A549 (cell line): ENCODE measurements around the gene RNF32. TPM values are rescaled to one million over a fixed set of nuclear protein-coding genes. Genes with fewer than 3 reads are reported as not detected.

ENCODE experiments used
- ATAC-seq, 2 experiments: fragments of 200-7000 bp in 1 of 2; fragments of >200 bp in 1 of 2; cut with Nextera tagmentation in 1 of 2; cut with Tn5 transposase in 1 of 2; 3 replicates each; pipeline versions ENCODE4 v1.8.0 to v1.9.1; 2018 to 2020; ENCODE audit warnings: mild to moderate bottlenecking in 1 of 2, moderate library complexity in 1 of 2
- CTCF ChIA-PET: fragments of 300-600 bp; sonication (Branson Sonifier 250); formaldehyde crosslinking; extraction: SDS; loops from one replicate; lab custom pipeline; 2021; ENCODE audit warnings: antibody characterized with exemption, inconsistent platforms; lab: Yijun Ruan, JAX
- POLR2A ChIA-PET: fragments of 350-600 bp; formaldehyde crosslinking; extraction: SDS; loops from one replicate; lab custom pipeline; 2021; ENCODE audit warnings: antibody characterized with exemption, inconsistent platforms; lab: Yijun Ruan, JAX
- DNase-seq, 2 experiments: peaks; one replicate each; pipeline versions ENCODE4 v3.0.0 to v3.0.0-alpha.2; 2011 to 2016; ENCODE audit warnings: low read depth in 1 of 2, low spot score in 1 of 2
- FAIRE-seq: peaks from 2 replicates; lab custom pipeline; 2011; peaks lifted over from hg19 to GRCh38; lab: Jason Lieb, UNC
- H3K27ac ChIP-seq, 2 experiments: fragments of >200 bp; sonication (Bioruptor Twin); formaldehyde crosslinking; 3 replicates each; pipeline ENCODE4 v1.5.1; 2016 to 2017
- H3K4me1 ChIP-seq: fragments of >200 bp; sonication (Bioruptor Twin); formaldehyde crosslinking; 3 replicates; pipeline ENCODE4 v1.6.1; 2016
- H3K4me2 ChIP-seq: fragments of >200 bp; sonication (Bioruptor Twin); formaldehyde crosslinking; 3 replicates; pipeline ENCODE4 v1.6.1; 2016
- H3K4me3 ChIP-seq: fragments of >200 bp; sonication (Bioruptor Twin); formaldehyde crosslinking; 3 replicates; pipeline ENCODE4 v1.5.1; 2016
- H3K9me3 ChIP-seq: fragments of >200 bp; sonication (Bioruptor Twin); formaldehyde crosslinking; 3 replicates; pipeline ENCODE4 v1.6.1; 2016
- ATOH8 ChIP-seq: fragments of 250-450 bp; sonication (Bioruptor Pico); IDR thresholded peaks from 2 replicates; pipeline ENCODE4 v1.5.0; 2020; ENCODE audit warnings: low read depth, mild to moderate bottlenecking, moderate library complexity
- BHLHE40 ChIP-seq: IDR thresholded peaks from 2 replicates; pipeline ENCODE4 v1.6.1; 2012; ENCODE audit warnings: low read depth, low read length, inconsistent platforms
- CBX2 ChIP-seq: fragments of 200-600 bp; sonication (generic); IDR thresholded peaks from 2 replicates; pipeline ENCODE4 v1.6.1; 2016; ENCODE audit warnings: low read depth, mild to moderate bottlenecking, borderline replicate concordance
- CEBPB ChIP-seq, 2 experiments: fragments of >200 bp in 1 of 2; sonication (Bioruptor Twin) in 1 of 2; formaldehyde crosslinking in 1 of 2; IDR thresholded peaks; 2 replicates each; pipeline ENCODE4 v1.6.1; 2012 to 2016
- CHD2 ChIP-seq: fragments of 150-350 bp; IDR thresholded peaks from 2 replicates; pipeline ENCODE4 v1.6.1; 2014; ENCODE audit warnings: low read length; ENCODE audit not compliant: partially characterized antibody
- EHMT2 ChIP-seq: fragments of 200-600 bp; sonication (generic); IDR thresholded peaks from 2 replicates; pipeline ENCODE4 v1.6.1; 2016; ENCODE audit warnings: antibody characterized with exemption, low read depth, mild to moderate bottlenecking, moderate library complexity
- ESRRA ChIP-seq: fragments of 150-350 bp; IDR thresholded peaks from 2 replicates; pipeline ENCODE4 v1.6.1; 2014; ENCODE audit warnings: mild to moderate bottlenecking, low read length, borderline replicate concordance
- HDAC2 ChIP-seq: fragments of 200-600 bp; sonication (generic); IDR thresholded peaks from 2 replicates; pipeline ENCODE4 v1.6.1; 2016
- HOXB5 ChIP-seq: fragments of 250-450 bp; sonication (Bioruptor Pico); IDR thresholded peaks from 2 replicates; pipeline ENCODE4 v1.5.0; 2020; ENCODE audit warnings: mild to moderate bottlenecking, moderate library complexity
- JUNB ChIP-seq: fragments of >200 bp; sonication (Bioruptor Twin); formaldehyde crosslinking; IDR thresholded peaks from 2 replicates; pipeline ENCODE4 v1.6.1; 2016
- MAFK ChIP-seq: fragments of 450-650 bp; IDR thresholded peaks from 2 replicates; pipeline ENCODE4 v1.6.1; 2014; ENCODE audit not compliant: partially characterized antibody
- MAZ ChIP-seq: fragments of 150-350 bp; IDR thresholded peaks from 2 replicates; pipeline ENCODE4 v1.6.1; 2014; ENCODE audit warnings: antibody characterized with exemption, low read depth, low read length, borderline replicate concordance
- MYC ChIP-seq: IDR thresholded peaks from 2 replicates; pipeline ENCODE4 v1.6.1; 2012; ENCODE audit warnings: mild to moderate bottlenecking, inconsistent platforms, low read length, improper control_type of control experiment, borderline replicate concordance
- NPAS2 ChIP-seq: fragments of 250-450 bp; sonication (Bioruptor Pico); IDR thresholded peaks from 2 replicates; pipeline ENCODE4 v1.8.0; 2022; ENCODE audit warnings: mild to moderate bottlenecking, moderate library complexity, borderline replicate concordance
- NR3C1 ChIP-seq: fragments of >200 bp; sonication (Bioruptor Twin); formaldehyde crosslinking; IDR thresholded peaks from 3 replicates; pipeline ENCODE4 v1.6.1; 2017
- RAD21 ChIP-seq, 2 experiments: fragments of >200 bp in 1 of 2; sonication (Bioruptor Twin) in 1 of 2; formaldehyde crosslinking in 1 of 2; IDR thresholded peaks in 1 of 2; conservative IDR thresholded peaks in 1 of 2; 2 replicates in 1 of 2; 3 replicates in 1 of 2; pipeline ENCODE4 v1.6.1; 2012 to 2018; ENCODE audit warnings: inconsistent platforms in 1 of 2
- RCOR1 ChIP-seq: fragments of 150-350 bp; IDR thresholded peaks from 2 replicates; pipeline ENCODE4 v1.6.1; 2014; ENCODE audit warnings: antibody characterized with exemption, low read length, low read depth
- SMC3 ChIP-seq: fragments of >200 bp; sonication (Bioruptor Twin); formaldehyde crosslinking; IDR thresholded peaks from 3 replicates; pipeline ENCODE4 v1.6.1; 2018; ENCODE audit warnings: inconsistent platforms
- SREBF2 ChIP-seq: fragments of 450-650 bp; IDR thresholded peaks from 2 replicates; pipeline ENCODE4 v1.6.1; 2014; ENCODE audit warnings: mild to moderate bottlenecking, moderate library complexity
- TP53 ChIP-seq: fragments of 250-450 bp; sonication (Bioruptor Pico); IDR thresholded peaks from 2 replicates; pipeline ENCODE4 v1.5.0; 2021; ENCODE audit warnings: mild to moderate bottlenecking, moderate library complexity
- ZFP36 ChIP-seq: fragments of 450-650 bp; IDR thresholded peaks from 2 replicates; pipeline ENCODE4 v1.6.1; 2014; ENCODE audit warnings: borderline replicate concordance; ENCODE audit not compliant: partially characterized antibody
- ZNF302 ChIP-seq: fragments of 250-450 bp; sonication (Bioruptor Pico); IDR thresholded peaks from 2 replicates; pipeline ENCODE4 v1.9.0; 2021; ENCODE audit warnings: inconsistent platforms, mild to moderate bottlenecking, moderate library complexity
- ZSCAN20 ChIP-seq: fragments of 250-450 bp; sonication (Bioruptor Pico); IDR thresholded peaks from 2 replicates; pipeline ENCODE4 v1.8.0; 2022; ENCODE audit warnings: mild to moderate bottlenecking, moderate library complexity
- WGBS: methylation state at CpG from one replicate; pipeline ENCODE4 v1.1.6; 2017; ENCODE audit errors: missing lambda C conversion rate; 5-methylcytosine and 5-hydroxymethylcytosine counted together
- polyA plus RNA-seq, 4 experiments: library from polyadenylated mRNA; depleted of rRNA in 3 of 4; stranded (reverse); fragments of >200 nt; fragmentation: RNase III in 1 of 4; extraction: RNeasy Plus Mini Kit Qiagen cat#74134 plus additional on column Dnase treatment in 1 of 4; gene quantifications; 2 replicates in 3 of 4; 3 replicates in 1 of 4; pipeline ENCODE4 v1.2.3, GENCODE V29; 2011 to 2017
- TF ChIP-seq, protein P1 (sequence below): IDR thresholded peaks from 2 replicates; pipeline ENCODE4 v1.6.1; 2012
- TF ChIP-seq, protein P2 (sequence below): fragments of >200 bp; sonication (Bioruptor Twin); formaldehyde crosslinking; IDR thresholded peaks from 2 replicates; pipeline ENCODE4 v1.6.1; 2016
- TF ChIP-seq, protein P3 (sequence below): fragments of >200 bp; sonication (Bioruptor Twin); formaldehyde crosslinking; IDR thresholded peaks from 3 replicates; pipeline ENCODE4 v1.5.1; 2016

The RNF32 gene
- polyA plus RNA-seq, 2 of the 4 experiments (the other 2 are of a cell fraction): 1.8 to 2.8 TPM

DNA sequence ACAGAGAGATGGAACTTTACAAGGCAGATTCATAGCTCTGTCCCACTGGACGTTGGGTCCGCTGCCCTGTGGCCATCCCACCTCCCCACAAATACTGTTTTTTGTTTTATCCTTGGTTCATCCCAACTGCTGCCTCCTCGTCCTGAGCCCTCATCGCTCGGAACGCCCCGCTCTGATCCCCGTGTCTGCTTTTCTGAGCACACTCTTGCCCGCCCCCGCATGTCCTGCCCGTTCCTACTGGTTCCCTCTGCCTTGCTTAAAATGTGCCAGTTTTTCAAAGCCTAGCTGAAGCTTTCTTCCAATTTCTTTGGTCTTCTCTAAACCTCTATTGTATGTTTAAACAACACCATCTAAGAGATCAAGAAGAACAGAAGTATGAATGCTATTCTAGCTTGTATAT, 19.4 kb downstream of the RNF32 start:
- 94% methylated on average over 11 of the region's 11 CpGs for WGBS
- POLR2A ChIA-PET: no interaction called here
- no peaks in the 10 kb centered on the region for H3K9me3 ChIP-seq
- no peaks in the 10 kb centered on the region for H3K4me1 ChIP-seq
- FAIRE-seq (no peak), ATAC-seq (no peak)
- H3K27ac ChIP-seq: no peak overlapping the region
- TF ChIP-seq CHD2: no peak
- TF ChIP-seq SMC3: no peak
- TF ChIP-seq HDAC2: no peak
- TF ChIP-seq, protein P1, sequence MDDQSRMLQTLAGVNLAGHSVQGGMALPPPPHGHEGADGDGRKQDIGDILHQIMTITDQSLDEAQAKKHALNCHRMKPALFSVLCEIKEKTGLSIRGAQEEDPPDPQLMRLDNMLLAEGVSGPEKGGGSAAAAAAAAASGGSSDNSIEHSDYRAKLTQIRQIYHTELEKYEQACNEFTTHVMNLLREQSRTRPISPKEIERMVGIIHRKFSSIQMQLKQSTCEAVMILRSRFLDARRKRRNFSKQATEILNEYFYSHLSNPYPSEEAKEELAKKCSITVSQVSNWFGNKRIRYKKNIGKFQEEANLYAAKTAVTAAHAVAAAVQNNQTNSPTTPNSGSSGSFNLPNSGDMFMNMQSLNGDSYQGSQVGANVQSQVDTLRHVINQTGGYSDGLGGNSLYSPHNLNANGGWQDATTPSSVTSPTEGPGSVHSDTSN: no peak
- no peak for TF ChIP-seq BHLHE40
- no peak for TF ChIP-seq JUNB
- TF ChIP-seq, protein P2, sequence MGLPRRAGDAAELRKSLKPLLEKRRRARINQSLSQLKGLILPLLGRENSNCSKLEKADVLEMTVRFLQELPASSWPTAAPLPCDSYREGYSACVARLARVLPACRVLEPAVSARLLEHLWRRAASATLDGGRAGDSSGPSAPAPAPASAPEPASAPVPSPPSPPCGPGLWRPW: no peak
- TF ChIP-seq RAD21 (conservative IDR thresholded peaks at IDR 0.05 in 1 of 2, IDR thresholded peaks at IDR 0.05 in 1 of 2): no peak
- TF ChIP-seq MYC: no peak
- no peak for TF ChIP-seq HOXB5 (CRISPR knock-in tag)
- TF ChIP-seq SREBF2: no peak
- no peak for TF ChIP-seq CEBPB (IDR thresholded peaks at IDR 0.05)
- TF ChIP-seq ZSCAN20 (CRISPR knock-in tag): no peak
- TF ChIP-seq, all 56 proteins: peak for 0
- Histone ChIP-seq H3K4me3 (no peak overlapping the region), H3K4me2 (no peak overlapping the region)
- no peak for DNase-seq
- CTCF ChIA-PET: interaction anchor here (1.1 kb wide), 1 partner anchor 22 kb away, joined by 3 read pairs; no protein-coding TSS in a partner anchor

DNA sequence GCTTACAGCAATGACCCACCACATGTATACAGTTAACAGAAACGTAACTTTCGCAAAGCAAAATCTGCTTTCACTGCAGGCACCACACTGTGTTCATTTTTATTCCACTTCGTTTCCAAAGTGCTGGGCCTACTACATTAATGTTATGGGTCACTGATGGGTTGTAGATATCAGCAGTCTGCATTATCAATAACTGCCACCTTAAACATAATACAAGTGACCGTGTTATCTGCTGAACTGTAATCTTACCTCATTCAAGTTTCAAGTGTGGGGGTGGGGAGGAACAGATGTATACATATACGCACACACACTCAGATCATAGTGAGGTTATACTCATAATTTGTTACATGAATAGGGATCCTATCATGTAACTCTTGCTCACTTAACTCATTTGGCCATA, 21.1 kb downstream of the RNF32 start:
- ChIA-PET CTCF (no interaction called here), POLR2A (no interaction called here)
- Histone ChIP-seq H3K4me1 (no peaks in the 10 kb centered on the region), H3K4me2 (no peak overlapping the region), H3K9me3 (no peaks in the 10 kb centered on the region), H3K27ac (no peak overlapping the region), H3K4me3 (no peak overlapping the region)
- no peak for DNase-seq
- no peak for ATAC-seq
- TF ChIP-seq MYC (no peak), MAZ (no peak), ATOH8 (CRISPR knock-in tag) (no peak), BHLHE40 (no peak), ESRRA (no peak), ZNF302 (CRISPR knock-in tag) (no peak), CHD2 (no peak), EHMT2 (no peak), RCOR1 (no peak), ZFP36 (no peak), HOXB5 (CRISPR knock-in tag) (no peak), CBX2 (no peak), TP53 (no peak), NPAS2 (CRISPR knock-in tag) (no peak), MAFK (no peak), NR3C1 (no peak)
- TF ChIP-seq, protein P2: no peak
- TF ChIP-seq, protein P3, sequence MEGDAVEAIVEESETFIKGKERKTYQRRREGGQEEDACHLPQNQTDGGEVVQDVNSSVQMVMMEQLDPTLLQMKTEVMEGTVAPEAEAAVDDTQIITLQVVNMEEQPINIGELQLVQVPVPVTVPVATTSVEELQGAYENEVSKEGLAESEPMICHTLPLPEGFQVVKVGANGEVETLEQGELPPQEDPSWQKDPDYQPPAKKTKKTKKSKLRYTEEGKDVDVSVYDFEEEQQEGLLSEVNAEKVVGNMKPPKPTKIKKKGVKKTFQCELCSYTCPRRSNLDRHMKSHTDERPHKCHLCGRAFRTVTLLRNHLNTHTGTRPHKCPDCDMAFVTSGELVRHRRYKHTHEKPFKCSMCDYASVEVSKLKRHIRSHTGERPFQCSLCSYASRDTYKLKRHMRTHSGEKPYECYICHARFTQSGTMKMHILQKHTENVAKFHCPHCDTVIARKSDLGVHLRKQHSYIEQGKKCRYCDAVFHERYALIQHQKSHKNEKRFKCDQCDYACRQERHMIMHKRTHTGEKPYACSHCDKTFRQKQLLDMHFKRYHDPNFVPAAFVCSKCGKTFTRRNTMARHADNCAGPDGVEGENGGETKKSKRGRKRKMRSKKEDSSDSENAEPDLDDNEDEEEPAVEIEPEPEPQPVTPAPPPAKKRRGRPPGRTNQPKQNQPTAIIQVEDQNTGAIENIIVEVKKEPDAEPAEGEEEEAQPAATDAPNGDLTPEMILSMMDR: no peak
- 96% methylated on average over 5 of the region's 5 CpGs for WGBS
- no peak for FAIRE-seq
